Activated CD4-positive, alpha-beta T cell treated with anti-CD3 and anti-CD28 coated beads, Interleukin-2, amount 50 U/mL, for 1 hour (primary cell): ENCODE results near the gene CD300A.

Source experiments
- DNase-seq: peaks from one replicate; pipeline ENCODE4 v3.0.0-alpha.2; 2020

CD300A gene

DNA sequence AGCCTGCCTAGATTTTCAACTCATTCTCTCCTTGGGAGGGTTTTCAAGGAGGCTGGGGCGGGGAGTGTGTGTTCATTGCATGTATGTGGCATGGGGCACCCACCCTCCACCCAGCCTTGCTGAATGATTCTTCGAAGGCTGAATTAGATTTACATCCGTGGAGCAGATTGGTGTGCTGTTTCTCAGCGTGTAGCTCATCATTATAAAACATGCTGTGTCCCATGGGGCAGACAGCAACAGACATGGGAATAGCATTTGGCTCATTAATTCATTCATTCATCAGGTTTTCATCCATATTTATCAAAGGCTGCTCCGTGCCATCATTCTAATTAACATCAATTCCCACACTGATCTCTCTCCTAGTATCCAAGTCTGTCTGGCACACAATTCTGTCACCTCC lies 10.6 kb upstream of the CD300A start:
- DNase-seq, result no peak

DNA sequence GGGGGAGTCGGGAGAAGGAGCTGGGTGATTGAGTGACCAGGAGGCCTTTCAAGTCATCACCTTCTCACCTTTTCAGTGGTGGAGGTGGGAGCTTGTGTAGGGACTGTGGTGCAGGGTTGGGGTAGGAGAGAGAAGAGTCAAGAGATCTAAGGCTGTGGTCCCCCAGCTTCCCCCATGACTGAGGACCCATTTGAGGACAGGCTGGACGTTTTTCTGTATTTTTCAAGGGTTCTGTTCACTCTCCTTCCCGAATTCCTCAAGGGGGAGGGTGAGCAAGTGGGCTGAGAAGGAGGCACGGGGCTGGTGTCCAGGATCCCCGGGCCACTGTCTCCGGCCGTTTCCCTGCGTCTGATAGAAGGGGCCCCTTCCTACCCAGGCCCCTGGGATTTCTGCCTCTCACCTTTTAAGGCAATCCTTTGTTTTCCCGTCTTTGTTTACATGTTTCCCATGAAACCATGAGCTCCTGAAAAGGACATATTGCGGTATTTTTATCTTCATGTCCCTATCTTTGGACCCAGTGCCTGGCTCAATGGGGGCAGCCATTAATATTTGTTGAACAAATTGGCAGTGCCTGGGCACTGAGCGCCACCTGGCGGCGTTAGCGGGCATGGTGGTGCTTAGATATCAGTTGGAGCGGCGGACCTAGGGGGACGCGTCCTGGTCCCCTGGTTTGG lies 9.2 kb upstream of the CD300A start:
- DNase-seq, result peak; percentile 68

DNA sequence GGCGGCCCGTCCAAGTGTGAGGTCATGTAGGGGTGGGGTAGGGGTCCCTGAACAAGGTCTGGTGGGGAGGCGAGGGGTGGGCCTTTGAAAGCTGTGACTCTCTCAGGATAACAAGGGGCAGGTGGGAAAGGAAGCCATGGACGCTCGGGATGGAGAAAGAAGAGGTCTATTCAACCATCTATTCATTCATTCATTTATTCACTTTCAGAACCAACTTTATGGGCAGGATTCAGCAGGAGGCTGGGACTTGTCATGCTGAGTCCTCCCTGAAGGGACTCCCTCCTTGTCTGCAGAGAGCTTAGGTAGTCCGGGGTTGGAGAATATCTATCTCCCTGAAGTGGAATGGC lies 8.6 kb upstream of the CD300A start:
- DNase-seq, result no peak

DNA sequence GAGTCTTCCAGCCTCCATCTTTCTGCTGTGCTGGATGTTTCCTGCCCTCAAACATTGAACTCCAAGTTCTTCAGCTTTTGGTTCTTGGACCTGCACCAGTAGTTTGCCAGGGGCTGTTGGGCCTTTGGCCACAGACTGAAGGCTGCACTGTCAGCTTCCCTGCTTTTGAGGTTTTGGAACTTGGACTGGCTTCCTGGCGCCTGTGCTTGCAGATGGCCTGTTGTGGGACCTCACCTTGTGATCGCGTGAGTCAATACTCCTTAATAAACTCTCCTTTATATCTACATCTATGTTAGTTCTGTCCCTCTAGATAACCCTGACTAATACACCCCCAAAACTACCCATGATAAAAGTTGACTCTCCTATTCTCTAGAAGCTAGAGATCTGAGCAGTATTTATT lies 7.6 kb upstream of the CD300A start:
- DNase-seq, result no peak

DNA sequence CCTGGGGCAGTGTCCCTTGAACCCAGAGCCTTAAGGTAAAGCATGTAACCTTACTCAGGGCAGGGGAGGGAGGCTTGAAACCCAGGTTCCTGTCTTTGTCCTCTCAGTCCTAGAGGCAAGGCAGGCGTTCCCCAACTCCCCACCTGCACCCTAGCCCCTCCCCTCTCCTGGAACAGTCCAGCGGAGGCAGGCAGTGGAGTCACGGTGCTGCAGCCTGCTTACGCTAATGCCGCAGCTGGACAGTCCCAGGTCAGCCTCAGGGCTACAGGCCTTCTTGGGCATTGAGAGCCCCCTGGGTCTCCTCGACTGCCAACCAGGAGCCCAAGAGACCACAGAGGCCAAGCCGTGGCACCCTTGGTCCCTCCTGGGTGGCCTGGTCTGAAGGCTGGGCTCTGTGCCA lies 6.8 kb upstream of the CD300A start:
- DNase-seq, result no peak

DNA sequence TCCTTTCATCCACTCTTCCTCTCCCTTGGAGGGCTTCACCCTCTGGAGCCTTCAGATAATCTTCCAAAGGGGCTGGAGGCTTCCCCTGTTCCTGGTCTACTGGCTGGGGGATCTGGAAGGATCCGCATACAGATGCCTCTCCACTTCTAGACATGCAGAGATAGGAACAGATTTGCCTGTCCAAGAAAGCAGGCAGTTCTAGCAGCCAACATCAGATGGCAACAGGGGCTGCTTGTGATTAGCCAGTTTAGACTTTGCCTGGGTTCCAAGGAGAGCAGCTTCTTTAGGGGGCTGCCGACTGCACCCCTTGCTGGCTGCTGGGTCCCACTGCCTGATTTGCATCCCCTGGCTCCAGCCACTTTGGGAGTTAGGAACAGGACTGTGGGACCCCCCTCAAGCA lies 6.2 kb upstream of the CD300A start:
- no peak for DNase-seq

DNA sequence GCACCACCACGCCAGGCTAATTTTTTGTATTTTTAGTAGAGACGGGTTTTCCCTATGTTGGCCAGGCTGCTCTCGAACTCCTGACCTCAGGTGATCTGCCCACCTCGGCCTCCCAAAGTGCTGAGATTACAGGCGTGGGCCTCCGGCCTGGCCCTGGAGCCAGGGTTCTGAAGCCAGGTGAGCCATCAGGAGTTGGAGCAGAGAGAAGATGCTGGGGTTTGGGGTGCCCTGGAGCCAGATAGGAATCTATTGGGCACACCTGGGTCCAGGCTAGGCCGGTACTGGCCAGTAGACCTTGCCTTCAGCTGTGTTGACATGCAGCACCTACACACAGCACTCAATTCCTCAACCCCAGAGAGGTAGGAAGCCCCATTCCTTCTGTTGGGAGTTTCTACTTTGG lies 5.4 kb upstream of the CD300A start:
- no peak for DNase-seq

DNA sequence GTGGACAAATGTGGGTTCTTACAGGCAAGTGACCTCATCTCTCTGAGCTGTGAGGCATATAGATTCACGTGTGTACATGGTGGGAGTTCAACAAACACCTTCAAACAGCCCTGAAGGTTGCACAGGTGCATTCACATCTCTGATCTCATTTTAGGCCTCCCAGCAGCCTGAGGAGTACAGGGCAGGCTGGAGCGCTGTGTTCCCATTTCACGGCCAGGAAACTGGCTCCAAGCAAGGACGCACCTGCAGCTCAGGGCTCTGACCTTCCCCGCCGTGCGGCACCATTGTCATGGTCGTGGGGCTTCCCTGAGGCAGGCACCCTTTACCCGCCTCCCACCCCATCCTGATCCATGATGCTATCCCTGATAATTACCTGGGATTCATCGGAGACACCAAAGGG lies 4.8 kb upstream of the CD300A start:
- DNase-seq, result no peak

DNA sequence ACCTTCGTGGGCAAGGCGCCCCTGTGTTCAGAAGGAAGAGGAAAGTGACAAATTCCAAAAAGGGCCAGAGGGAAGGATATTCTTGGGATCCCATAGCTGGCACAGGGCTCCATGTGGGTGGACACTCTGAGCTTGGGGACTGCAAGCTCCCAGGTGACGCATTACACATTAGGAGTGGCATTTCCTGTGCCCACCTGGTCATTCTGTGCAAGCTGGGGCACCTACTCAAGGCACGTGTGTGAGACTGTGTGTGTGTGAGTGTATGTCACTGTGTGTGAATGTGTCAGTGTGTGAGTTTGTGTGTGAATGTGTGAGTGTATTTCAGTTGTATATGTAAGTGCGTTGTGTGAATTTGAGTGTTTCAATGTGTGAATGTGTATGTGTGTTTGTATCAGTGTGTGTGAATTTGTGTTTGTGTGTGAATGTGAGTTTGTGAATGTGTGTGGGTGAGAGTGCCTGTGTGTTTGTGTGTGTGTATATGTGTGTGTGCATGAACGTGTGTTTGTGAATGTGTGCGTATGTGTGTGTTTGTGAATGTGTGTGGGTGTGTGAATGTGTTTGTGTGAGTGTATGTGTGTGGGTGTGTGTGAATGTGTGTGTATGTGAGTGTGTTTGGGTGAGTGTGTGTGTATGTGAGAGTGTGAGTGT lies 1.6 kb upstream of the CD300A start:
- no peak for DNase-seq

DNA sequence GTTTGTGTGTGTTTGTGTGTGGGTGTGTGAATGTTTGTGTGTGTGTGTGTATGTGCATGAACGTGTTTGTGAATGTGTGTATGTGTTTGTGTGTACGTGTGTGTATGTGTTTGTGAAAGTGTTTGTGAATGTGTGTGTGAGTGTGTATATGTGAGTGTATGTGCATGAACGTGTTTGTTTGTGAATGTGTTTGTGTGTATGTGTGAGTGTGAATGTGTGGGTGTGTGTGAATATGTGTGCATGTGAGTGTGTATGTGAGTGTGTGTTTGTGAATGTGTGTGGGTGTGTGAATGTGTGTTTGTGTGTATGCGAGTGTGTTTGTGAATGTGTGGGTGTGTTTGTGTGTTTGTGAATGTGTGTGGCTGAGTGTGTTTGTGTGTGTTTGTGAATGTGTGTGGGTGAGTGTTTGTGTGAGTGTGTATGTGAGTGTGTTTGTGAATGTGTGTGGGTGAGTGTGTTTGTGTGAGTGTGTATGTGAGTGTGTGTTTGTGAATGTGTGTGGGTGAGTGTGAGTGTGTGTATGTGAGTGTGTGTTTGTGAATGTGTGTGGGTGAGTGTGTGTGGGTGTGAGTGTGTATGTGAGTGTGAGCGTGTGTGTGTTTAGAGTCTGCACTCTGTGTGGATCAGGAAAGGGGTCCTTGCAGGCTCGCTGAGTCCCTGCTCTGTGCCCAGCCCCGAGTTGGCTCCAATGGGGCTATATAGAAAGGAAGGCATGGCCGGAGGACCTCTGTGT lies 890 bp upstream of the CD300A start:
- no peak for DNase-seq

DNA sequence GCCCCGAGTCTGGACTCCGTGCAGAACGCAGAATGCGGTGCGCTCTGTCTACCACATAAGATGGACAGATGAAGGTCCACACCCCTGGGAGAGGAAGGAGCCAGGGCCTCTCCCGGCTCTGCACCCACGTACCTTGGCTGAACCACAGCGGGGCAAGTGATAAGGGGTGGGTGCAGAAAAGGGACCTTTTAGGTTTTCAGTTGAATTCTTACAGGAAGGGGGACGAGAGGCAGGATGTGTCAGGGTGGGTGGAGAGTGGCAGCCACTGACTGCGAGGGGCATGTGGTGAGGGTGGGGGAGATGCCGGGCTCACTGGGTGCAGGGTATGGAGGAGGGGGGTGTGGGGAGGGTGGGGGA lies 372 bp downstream of the CD300A start:
- peak; percentile 14 for DNase-seq

DNA sequence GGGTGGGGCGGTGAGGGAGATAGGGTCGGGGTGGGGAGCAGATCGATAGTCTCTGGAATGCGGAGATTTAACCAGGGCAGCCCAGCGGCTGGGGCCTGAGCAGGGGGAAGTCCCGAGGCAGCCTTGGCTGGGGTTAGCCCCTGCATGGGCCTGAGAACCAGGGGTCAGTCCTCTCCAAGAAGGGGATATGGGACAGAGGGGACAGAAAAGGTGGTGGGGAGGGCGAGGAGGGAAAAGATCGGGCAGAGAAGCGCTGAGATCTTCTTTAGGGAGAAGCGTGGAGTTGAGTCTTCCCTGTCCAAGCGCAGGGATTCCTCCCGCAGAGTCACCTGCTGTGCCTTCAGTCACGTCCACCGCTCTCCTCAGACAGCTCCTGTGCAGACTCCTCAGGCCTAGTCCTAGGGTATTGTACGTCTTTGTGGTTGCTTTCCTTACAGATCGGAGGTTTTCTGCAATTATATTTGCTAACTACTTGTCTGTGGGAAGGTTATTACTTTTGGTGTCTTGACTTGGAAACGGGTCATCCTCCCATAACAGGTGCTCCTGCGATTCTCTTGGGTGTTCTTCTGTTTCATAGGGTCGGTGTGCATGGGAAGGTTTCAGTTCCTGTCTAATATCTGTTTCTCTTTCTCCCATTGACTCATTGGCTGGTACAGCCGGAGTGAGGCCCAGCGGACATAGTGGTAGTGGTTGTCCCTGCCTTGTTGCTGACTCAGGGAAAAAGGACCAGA lies 952 bp downstream of the CD300A start:
- no peak for DNase-seq

DNA sequence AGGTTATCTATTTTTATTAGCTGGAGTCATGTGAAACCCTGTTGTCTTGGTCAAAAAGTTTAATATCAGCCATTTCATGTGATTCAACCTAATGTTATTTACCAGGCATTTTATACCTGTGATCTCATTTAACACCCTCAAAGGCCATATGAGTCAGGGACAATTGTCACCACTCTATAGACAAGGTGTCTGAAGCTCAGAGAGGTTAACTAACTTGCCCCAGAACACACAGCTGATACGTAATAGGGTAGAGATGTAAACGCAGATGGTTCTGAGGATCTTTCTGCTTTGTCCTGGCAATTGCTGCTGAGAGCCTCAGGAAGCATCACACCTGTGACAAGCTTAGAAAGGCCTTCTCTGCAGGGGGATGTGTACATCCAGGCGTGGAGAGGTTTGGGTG lies 4.9 kb downstream of the CD300A start:
- no peak for DNase-seq

DNA sequence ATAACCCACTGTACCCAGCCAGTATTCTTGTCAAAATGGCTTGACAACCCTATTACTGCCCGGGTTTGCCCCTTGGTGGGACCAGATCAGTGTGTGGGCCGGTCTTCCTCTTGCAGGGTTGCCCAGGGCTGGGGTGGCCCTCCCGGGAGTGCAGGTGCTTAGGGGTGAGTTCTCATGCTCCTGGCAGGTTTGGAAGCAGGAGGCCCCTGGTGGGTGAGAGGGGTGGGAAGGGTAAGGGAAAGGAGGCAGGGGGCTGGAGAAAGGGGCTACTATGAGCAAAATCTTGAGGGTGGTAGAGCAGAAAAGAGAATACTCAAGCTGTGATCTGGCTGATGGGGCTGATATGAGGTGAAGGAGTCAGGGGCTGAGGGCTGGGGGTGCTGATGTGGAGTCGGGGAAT lies 6.5 kb downstream of the CD300A start:
- DNase-seq, result no peak

DNA sequence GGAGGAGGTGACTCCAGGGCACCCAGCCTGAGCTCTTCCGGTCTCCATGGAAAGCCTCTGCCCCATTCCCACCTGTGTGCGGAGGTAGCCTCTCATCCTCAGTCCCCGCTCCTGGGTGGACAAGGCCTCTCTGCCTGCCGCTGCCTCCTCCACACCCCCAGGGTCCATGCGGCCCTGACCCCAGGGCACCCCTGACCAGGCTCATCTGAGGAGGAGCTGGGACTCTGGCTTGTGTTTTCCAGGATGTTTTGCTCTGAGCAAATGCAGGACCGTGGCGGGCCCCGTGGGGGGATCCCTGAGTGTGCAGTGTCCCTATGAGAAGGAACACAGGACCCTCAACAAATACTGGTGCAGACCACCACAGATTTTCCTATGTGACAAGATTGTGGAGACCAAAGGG lies 6.9 kb downstream of the CD300A start:
- DNase-seq, result no peak

DNA sequence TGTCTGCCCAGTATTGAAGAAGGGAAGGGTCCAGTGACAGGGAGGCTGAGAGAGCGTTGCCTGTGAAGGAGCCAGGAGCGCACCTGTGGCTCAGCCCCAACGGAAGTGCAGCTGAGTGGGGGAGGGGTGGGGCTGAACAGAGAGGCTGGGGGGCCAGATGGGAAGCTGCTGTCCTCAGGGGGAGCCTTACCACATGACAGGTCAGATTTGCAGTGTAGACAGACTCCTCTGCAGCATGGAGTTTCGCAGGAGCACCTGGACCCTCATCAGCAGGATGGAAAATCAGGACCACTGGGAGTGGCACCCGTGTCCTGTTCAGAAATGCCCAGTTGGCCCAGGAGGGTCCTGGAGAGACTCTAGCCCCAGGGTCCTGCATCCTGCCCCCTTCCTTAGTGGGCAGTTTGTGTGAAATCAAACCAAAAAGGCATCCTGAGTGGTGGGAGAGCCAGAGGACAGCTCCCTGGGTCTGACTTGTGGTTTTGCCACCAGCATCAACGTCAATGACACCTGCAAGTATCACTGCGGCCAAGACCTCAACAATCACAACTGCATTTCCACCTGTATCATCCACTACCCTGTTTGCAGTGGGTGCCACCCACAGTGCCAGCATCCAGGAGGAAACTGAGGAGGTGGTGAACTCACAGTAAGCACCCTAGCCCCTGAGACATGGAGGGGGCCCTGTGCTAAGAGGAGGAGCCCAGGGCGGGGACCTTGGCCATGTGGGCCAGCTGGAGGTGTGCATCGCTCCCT lies 7.8 kb downstream of the CD300A start:
- DNase-seq, result no peak

DNA sequence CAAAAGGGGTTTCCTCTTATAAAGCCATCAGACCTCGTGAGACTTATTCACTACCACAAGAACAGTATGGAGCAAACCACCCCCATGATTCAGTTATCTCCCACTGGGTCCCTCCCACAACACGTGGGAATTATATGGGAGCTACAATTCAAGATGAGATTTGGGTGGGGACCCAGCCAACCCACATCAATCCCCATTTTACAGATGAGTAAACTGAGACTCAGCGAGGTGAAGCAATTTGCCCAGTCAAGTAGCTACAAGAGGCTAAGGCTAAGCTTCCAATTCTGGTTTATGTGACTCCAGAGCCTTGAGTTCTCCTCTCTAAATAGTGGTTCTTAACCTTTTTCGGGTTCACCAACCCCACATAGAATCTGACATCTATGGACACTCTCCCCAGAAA lies 8.8 kb downstream of the CD300A start:
- no peak for DNase-seq

DNA sequence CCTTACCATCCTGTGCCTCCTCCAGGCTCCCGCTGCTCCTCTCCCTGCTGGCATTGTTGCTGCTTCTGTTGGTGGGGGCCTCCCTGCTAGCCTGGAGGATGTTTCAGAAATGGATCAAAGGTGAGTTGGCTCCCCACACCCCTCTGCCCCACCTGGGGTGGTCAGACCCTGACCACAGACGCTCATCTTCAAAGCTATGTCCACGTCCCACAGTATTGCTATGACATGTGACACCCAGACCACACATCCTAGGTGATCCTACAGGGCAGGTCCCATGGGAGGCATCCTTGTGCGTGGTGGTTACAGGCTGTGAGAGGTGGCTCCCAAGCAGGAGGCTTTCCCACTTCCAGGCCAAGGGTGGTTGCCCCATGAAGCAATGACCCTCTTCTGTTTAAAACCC lies 11.0 kb downstream of the CD300A start:
- no peak for DNase-seq

DNA sequence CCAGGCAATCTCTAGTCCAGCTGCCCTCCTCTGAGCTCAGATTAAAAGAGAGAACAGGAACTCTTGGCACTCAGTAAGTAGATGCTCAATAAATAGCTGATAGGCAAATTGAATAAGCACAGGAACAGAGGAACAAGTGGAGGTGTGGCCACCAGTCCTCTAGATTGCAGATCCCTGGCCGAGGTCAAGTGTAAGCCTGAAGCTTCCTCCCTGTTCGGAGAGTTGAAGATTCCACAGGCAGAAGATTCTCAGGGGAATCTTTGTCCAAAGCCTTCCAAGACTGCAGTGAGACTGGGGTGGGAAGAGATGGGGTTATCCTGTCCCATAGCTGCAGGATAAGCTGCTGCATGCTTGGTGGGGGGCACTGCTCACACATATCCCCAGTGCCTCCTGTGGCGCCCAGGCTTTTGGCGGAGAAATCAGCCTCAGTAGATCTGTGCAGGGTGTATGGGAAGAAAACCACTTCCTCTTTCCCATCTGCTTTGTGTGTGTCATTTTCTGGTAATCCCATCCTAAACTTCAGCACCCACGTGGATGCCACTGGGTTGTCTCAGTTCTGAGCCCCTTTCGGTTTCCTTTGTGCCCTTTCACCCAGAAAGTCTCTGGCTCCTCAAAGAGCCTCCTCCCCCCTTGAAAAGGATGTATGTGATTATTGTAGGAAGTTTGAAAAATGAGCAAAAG lies 12.1 kb downstream of the CD300A start:
- no peak for DNase-seq

DNA sequence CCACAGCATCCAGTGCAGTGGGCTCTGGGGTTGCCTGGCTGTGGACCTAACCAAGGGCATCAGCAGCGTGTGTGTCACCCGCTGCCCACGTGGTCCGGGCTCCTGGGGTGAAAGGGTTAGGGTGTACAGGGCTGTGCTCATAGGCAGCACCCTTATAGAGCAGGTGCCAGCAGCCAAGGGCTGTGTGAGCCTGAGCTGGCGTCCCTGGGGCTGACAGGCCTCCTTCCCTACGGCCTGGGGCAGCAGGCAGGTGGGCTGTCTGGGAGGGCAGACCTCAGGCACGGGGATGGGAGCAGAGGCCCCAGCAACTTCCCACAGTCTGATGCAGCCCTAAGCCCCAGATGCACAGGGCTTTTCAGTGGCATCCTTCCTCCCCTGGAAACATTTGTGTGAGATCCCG lies 13.9 kb downstream of the CD300A start:
- DNase-seq, result no peak

DNA sequence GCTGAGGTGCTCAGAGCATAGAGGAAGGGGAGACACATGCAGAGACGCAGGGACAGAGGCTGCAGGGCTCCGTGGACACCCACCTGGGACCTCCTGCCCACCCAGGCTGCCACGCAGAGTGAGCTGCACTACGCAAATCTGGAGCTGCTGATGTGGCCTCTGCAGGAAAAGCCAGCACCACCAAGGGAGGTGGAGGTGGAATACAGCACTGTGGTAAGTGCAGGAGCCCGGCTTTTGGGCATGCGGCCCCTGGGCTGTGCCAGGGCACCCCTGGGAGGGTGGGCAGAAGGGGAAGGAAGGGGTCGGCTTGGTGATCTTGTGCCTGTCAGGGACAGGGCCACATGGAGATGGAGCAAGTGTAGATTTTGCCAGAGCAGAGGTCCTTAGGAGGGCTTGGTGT lies 15.2 kb downstream of the CD300A start:
- no peak for DNase-seq

DNA sequence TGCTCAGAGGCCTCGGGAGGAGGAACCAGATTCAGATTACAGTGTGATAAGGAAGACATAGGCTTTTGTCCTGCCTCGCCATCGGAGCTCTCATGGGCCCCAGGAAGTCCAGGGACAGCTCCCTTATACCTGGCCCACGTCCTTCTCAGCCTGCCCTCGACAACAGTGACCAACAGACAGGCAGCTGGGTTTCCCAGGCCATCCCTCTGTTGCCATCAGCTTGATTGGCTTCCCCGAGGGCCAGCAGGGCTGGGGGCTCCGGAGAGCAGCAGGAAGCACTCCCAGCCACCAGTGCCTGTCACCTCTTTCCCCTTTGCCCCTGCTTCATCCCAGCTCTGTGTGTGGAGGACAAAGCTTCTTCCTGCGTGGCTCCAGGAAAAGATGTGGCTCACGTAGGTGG lies 17.6 kb downstream of the CD300A start:
- no peak for DNase-seq
